ENCODE results near the gene OR2B6.

OR2B6 gene

DNA sequence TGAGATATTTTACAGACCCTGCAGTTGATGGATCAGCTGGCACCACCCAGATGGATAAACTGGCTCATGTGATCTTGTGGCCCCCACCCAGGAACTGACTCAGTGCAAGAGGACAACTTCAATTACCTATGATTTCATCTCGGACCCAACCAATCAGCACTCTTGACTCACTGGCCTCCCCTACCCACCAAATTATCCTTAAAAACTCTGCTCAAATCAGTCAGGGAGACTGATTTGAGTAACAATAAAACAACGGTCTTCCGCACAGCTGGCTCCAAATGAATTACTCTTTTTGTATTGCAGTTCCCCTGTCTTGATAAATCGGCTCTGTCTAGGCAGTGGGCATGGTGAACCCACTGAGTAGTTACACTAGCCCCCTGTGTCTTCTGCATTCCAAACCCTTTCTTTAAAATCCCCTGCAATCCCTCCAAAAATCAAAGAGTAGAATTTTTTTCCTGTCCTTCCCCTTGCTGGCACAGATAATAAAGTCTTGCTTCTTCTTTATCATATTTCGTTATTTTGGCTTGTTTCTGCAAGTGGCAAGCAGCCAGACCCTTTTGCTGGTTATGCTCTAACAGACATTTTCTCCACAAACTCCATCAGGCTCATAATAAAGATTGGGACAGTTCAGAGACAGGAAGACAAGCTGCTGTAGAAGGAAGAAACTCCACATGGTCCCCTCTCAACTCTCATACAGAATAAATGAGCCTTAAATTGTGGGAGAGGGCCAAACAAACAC, 48.3 kb downstream of the OR2B6 start:
- H3K9me3 Mint-ChIP-seq: no peaks in the 10 kb centered on the region
- peaks cover 18% of the 10 kb centered on the region for H3K4me1 Mint-ChIP-seq
- no peaks in the 10 kb centered on the region for H3K27me3 Mint-ChIP-seq (ENCODE audit: low read depth)
- TF ChIP-seq, protein P1, sequence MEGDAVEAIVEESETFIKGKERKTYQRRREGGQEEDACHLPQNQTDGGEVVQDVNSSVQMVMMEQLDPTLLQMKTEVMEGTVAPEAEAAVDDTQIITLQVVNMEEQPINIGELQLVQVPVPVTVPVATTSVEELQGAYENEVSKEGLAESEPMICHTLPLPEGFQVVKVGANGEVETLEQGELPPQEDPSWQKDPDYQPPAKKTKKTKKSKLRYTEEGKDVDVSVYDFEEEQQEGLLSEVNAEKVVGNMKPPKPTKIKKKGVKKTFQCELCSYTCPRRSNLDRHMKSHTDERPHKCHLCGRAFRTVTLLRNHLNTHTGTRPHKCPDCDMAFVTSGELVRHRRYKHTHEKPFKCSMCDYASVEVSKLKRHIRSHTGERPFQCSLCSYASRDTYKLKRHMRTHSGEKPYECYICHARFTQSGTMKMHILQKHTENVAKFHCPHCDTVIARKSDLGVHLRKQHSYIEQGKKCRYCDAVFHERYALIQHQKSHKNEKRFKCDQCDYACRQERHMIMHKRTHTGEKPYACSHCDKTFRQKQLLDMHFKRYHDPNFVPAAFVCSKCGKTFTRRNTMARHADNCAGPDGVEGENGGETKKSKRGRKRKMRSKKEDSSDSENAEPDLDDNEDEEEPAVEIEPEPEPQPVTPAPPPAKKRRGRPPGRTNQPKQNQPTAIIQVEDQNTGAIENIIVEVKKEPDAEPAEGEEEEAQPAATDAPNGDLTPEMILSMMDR (IDR thresholded peaks at IDR 0.05; ENCODE audit: unreplicated experiment in 3 of 3): no peak
- peak overlapping the region in 2 of 3 experiments; percentile 56 to 77 for H3K27ac Mint-ChIP-seq
- H3K36me3 Mint-ChIP-seq (ENCODE audit: low read depth): no peaks in the 10 kb centered on the region
- peak overlapping the region in 1 of 3 experiments; percentile 16 for H3K4me3 Mint-ChIP-seq

DNA sequence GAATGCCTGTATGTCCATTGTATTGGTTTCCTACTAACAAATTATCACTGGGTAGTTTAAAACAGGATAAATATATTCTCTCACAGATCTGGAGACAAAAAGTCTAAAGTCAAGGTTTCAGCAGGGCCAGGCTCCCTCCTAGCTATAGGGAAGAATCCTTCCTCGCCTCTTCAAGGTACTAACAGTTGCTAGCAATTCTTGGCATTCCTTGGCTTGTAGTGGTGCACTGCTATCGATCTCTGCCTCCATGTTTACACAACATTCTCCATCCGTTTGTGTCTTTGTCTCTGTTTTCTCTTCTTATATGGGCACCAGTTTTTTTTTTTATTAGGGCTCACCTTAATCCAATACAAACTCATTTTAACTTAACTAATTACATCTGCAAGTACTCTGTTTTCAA, 48.9 kb downstream of the OR2B6 start:
- H3K4me1 Mint-ChIP-seq: peaks cover 18% of the 10 kb centered on the region
- H3K9me3 Mint-ChIP-seq: no peaks in the 10 kb centered on the region
- H3K27ac Mint-ChIP-seq: peak overlapping the region in 1 of 3 experiments; percentile 77
- TF ChIP-seq, protein P1 (IDR thresholded peaks at IDR 0.05; ENCODE audit: unreplicated experiment in 3 of 3): no peak
- no peaks in the 10 kb centered on the region for H3K27me3 Mint-ChIP-seq (ENCODE audit: low read depth)
- H3K4me3 Mint-ChIP-seq: no peak overlapping the region
- H3K36me3 Mint-ChIP-seq (ENCODE audit: low read depth): no peaks in the 10 kb centered on the region
